ENCODE data around the gene INO80B.
"Not testable (repeated sequence)": the region's sequence is repeated elsewhere in the genome, so short reads cannot be mapped to it uniquely, and the experiment has no call there.

Gene INO80B

GRCh38 chr2:74454654-74455511 is at the start of gene INO80B:
Gene INO80B (plus strand): TSS chr2:74455087. CDS start chr2:74455117, 30 bp downstream.
- DNase-seq (ENCODE audit: low read depth) = peak; percentile 93

GRCh38 chr2:74406035-74406434 is 48.9 kb upstream of the INO80B start:
- DNase-seq (ENCODE audit: low read depth) = no peak

DNA sequence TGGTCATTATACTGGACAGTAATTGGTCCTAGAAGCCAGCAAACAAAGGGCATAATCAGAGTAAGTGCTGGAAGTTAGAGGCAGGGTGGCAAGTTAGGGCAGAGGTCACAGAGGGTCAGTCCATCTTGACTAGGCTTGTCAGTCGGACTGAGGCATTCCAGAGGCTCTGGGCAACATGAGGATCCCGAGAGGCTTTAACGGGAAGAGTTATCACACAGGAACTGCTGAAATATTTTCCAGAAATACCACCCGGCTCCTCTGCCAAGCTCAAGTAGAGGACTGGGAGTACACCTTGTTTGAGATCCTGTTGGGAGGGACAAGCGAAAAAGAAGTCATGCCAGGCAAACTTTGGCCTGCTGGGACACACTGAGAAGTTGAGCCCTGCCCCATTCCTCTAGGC is 47.2 kb upstream of the INO80B start:
- DNase-seq (ENCODE audit: low read depth) = no peak

- no peak for DNase-seq (ENCODE audit: low read depth)
These were observed 41.7 kb upstream of the INO80B start for GRCh38 chr2:74413001-74413698.

DNA sequence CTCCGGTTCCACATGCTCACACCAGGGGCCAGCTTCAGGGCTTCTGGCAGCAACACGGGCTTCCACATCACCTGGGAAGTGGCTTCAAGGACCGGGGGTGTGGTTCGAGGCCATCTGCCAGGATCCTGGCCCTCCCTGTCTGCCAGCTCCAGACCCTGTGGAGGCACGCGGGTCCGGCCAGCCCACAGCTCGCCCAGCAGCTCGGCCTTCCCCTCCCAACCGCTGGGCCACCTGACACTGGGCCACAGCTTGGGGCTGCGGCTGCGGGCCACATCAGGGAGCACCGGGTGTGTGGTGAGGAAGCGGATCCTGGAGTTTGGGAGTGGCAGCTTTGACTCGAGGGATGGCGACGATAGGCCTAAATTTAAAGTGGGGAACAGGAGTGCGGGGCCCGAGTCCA is 40.4 kb upstream of the INO80B start:
- no peak for DNase-seq (ENCODE audit: low read depth)

GRCh38 chr2:74414881-74415761 is 39.8 kb upstream of the INO80B start:
- no peak for DNase-seq (ENCODE audit: low read depth)

DNA sequence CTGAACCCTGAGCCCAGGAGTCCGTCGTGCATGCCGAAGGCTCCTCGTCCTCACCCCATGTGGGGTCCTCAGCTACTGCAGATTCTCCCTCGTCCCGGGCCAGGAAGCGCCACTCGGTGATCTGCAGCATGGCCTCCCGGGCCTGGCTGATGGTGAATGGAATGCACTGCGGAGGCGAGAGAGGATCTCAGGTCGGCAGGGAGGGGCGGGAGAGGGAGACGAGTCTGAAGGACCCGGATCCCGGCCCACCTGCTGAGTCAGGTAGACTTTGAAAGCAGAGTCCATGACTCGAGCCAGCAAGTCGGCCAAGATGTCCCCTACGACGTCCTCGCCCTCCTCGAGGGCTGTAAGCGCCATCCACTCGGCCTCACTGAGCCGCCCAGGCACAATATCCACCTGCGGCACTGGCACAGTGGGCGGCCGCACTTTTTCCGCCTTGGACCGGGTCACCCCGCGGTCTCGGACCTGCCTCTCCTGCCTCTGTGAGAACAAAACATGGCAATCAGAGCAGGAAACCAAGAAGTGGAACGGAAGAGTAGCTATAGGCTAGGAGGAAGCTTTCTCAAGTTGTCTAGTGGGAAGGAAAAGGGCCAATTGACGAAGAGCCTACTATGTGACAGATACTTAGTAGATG is 39.0 kb upstream of the INO80B start:
- DNase-seq (ENCODE audit: low read depth) = no peak

GRCh38 chr2:74416778-74417177 is 38.1 kb upstream of the INO80B start:
- DNase-seq (ENCODE audit: low read depth) = no peak

DNA sequence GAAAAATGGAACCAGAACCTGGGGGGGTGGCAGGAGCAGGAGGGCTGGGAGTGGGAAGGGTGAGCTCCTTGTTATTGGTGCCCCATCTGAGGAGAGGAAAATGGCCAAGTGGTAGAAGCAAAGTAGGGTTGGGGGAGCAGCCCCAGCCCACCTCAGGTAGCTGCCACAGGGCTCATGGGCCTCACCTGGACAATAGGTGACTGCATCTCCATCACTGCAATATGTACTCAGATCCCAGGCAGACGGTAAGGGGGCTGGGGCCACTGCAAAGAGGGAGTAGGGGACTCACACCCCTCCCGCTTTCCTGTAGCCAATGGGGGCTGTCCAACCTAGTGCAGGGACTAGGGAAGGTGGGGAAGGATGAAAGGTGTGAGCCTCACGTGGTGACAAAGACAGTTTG is 37.7 kb upstream of the INO80B start:
- no peak for DNase-seq (ENCODE audit: low read depth)

DNA sequence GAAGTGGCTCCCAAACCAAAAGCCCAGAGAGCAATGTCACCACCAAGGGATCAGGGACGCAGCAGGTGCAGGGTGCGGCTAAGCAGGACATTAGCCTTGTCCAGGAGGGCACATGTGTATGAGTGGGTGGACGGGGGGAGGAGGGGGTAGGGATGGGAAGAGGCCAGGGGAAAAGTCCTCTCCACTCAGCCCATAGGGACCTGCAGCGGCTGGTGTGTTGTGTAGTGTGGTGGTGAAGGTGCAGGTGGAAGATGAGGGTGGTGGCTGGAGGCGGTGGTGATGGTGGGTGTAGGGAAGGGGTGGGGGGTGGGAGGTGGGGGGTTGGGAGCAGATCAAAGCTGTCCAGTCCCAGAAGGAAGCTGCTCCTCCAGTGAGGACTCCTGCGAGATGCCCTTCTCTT is 37.1 kb upstream of the INO80B start:
- DNase-seq (ENCODE audit: low read depth) = no peak

- no peak for DNase-seq (ENCODE audit: low read depth)
These were observed 36.6 kb upstream of the INO80B start for GRCh38 chr2:74418312-74418711.

- no peak for DNase-seq (ENCODE audit: low read depth)
These were observed 35.5 kb upstream of the INO80B start for GRCh38 chr2:74419345-74419744.

DNA sequence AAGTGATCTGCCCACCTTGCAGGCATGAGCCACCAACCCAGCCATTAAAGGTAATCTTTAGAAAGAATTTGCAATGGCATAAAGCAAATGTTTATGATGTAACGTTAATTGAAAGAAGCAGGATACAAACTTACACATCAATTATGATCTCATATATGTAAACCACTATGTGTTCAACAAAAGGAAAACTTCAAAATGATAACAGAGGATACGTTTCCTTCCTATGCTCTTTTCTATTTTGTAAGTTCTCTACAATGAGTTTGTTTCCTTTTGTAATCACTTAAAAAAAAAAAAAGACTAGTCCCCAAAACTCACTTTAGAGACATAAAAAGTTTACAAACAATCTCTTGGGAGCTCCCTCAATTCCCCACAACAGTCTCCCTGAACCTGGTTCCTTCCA is 34.9 kb upstream of the INO80B start:
- no peak for DNase-seq (ENCODE audit: low read depth)

DNA sequence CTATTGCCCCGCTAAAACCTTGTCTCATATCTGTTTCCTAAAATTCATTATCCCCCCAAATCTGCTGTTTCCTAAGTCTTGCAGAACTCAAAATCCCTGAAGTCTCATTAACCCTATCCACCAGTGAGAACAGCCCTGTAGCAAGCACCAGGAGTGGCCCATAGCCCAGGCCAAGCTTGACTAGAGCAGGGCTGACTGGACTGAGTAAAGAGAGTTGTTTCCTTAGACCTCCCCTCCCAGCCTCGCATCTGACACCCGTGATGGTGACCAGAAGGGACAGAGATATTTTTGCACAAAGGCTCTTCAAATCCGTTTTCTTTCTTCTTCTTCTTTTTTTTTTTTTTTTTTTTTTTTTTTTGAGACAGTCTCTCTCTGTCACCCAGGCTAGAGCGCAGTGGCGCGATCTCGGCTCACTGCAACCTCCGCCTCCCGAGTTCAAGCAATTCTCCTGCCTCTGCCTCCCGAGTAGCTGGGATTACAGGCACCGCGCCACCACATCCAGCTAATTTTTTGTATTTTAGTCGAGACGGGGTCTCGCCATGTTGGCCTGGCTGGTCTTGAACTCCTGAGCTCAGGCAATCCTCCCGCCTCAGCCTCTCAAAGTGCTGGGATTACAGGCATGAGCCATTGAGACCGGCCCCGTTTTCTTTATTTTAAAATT is 34.3 kb upstream of the INO80B start:
- not testable (repeated sequence) for DNase-seq (ENCODE audit: low read depth)

- peak; percentile 89 for DNase-seq (ENCODE audit: low read depth)
These were observed 33.5 kb upstream of the INO80B start, which contains the start of the genes C2orf81 and WDR54 for GRCh38 chr2:74421221-74421870. Gene C2orf81 (minus strand): TSS chr2:74421619. CDS start chr2:74421560, 59 bp downstream. Gene WDR54 (plus strand): TSS chr2:74421730. CDS start chr2:74422154, 424 bp downstream.

- no peak for DNase-seq (ENCODE audit: low read depth)
These were observed 31.4 kb upstream of the INO80B start for GRCh38 chr2:74423231-74424095.

DNA sequence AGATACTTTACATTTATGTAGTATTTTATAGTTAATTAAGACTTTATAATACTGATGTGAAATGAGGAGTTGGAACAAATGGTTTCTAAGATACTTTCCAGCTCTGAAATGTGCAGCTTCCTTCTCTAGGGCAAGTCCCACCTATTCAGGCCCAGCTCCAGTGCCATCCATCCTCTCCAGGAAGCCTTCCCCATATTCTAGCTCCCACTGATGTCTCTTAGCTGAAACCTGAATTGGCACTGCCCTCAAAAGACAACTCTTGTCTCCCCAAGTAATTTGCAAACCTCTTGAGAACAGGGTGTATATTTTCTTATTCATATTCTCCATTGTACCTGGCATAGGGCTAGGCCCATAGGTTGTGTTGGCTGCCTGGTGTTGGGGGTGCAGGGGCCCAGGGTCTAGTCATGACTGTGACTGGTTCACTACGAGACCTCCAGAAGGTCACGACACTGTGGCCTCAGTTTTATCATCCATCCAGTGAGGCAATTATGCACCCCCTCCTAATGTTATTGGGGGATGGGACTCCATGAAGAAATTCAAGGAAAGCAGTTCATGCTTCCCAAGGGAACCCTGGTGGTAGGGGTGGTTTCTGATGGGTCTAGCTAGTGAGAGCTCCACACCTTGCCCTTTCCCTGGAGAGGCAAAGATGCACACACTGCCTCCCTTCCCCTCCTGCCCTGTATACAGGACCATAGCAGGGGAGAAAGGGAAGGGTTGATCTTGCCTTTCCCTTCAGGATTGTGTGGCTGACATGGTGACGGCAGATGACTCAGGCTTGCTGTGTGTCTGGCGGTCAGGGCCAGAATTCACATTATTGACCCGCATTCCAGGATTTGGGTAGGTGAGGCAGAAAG is 30.5 kb upstream of the INO80B start:
- no peak for DNase-seq (ENCODE audit: low read depth)

- DNase-seq (ENCODE audit: low read depth) = no peak
These were observed 29.9 kb upstream of the INO80B start for GRCh38 chr2:74424995-74425406.

- DNase-seq (ENCODE audit: low read depth) = no peak
These were observed 29.4 kb upstream of the INO80B start for GRCh38 chr2:74425523-74425922.
